T-helper 2 cell (primary cell): ENCODE measurements around the gene PPP1R9A.

ENCODE experiments used
- DNase-seq, 5 experiments: peaks; one replicate each; pipeline versions ENCODE4 v3.0.0 to v3.0.0-alpha.2; 2012 to 2022

Gene PPP1R9A

GRCh38 chr7:95041031-95041430 lies 133.6 kb downstream of the PPP1R9A start:
- DNase-seq = no peak

- no peak for DNase-seq
These were observed 138.0 kb downstream of the PPP1R9A start for GRCh38 chr7:95045236-95045923.

- no peak for DNase-seq
These were observed 139.3 kb downstream of the PPP1R9A start for GRCh38 chr7:95046494-95047240.

- no peak for DNase-seq
These were observed 139.9 kb downstream of the PPP1R9A start for GRCh38 chr7:95047291-95047690.

DNA sequence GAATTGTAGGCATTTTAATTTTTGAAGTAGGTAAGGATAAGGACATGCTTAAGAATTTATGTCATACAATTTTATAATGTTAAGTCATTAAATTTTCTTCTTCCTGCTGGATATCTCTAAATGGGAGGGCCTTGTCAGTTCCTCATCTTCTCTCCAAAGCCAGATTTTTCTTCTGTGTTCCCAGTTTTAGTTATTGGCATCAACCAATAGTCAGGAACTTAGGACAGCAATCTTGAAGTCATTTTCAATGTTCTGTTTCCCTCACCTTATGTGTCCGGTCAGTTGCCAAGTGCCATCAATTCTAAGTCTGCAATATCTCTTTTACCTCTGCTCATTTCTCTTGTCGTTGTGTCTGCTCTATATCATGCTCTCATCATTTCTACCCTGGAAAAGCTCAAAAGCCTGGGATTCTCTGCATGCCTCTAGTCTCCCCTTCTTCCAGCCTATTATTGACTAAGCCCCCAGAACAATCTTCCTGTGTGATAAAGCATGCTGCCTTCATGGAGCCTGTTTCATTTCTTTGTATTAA lies 145.2 kb downstream of the PPP1R9A start:
- DNase-seq = no peak

- DNase-seq = no peak
These were observed 147.0 kb downstream of the PPP1R9A start for GRCh38 chr7:95054386-95054785.

GRCh38 chr7:95055295-95055694 lies 147.9 kb downstream of the PPP1R9A start:
- no peak for DNase-seq

DNA sequence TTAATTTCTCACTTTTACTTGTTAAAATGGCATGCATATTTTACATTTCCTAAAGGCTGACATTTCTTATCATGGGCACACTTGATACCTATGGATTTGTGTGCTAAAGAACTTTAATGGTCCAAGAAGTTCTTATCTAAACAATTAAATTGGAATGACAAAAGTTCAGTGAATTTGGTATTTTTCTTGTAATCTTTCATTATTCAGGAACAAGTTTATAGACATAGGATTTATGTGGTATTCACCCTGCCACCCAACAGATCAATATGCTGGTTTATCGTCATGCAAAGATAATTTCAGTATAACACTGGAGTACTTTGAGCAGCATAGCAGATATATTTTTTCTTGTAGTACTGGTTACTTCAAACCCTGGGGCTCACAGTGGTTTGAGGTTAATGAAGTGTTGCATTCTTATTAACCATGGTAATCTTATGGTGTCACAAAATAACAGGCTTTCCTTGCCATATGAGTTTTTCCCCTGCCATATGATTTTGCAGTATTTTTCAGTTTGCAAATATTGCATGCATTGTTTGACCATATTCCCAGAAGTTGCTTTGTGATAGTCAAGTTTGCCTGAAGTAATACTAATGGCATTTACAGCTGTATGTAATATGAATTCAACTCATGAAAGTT lies 148.8 kb downstream of the PPP1R9A start:
- no peak for DNase-seq

DNA sequence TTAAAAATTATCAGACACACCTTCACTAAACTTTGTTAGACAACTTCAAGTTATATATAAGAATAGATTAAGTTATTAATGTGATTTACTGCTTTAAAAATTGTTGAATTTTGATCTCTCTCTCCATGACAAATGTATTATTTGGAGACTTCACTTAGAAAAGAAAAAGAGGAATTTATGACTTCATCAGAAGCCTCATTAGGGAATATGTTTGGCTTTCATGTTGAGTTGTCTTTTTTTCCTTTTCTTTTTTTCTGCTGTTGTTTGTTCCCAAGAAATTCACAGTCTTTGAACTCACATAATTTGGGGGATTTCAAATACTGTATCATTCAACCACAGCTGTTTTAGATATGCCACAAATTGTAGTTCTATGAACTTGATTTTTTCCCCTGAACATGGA lies 149.5 kb downstream of the PPP1R9A start:
- DNase-seq = peak in 1 of 5 experiments; percentile 1

GRCh38 chr7:95059842-95060313 lies 152.5 kb downstream of the PPP1R9A start:
- DNase-seq = no peak

GRCh38 chr7:95062901-95063300 lies 155.5 kb downstream of the PPP1R9A start:
- DNase-seq = no peak

DNA sequence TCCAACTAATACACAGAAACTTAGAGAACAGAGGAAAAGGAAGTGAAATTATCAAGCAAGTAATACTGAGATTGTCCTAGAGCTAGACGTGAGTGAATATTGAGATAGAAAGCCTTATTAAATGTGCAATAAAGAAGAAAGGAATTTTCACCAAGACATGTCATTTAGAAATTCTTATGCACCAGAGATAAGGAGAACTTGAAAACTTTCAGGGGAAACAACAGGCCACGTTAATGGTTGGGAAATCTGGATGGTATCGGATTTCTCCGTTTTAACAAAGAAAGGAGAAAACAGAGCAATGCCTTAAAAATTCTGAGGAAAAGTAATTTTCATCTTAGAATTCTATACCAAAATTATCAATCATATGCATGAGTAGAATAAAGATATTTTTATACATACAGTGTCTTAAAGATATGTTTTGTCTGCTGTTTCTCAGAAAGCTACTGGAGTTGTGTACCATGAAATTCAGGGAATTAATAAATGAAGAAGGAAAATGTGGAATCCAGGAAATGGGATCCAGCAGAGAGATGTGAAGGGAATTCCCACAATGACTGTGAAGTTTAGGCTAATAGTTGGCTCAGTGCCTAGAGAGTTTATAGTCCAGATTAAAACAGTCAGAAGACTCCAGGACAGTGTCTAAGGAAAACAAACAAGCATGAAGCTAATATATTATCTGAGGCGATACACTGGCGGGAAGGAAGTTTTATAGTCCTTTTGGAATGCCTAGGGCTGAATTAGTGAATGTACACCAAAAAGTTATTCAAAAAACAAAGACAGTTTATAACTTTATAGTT lies 159.5 kb downstream of the PPP1R9A start:
- no peak for DNase-seq

- DNase-seq = no peak
These were observed 181.3 kb downstream of the PPP1R9A start for GRCh38 chr7:95088536-95089215.

DNA sequence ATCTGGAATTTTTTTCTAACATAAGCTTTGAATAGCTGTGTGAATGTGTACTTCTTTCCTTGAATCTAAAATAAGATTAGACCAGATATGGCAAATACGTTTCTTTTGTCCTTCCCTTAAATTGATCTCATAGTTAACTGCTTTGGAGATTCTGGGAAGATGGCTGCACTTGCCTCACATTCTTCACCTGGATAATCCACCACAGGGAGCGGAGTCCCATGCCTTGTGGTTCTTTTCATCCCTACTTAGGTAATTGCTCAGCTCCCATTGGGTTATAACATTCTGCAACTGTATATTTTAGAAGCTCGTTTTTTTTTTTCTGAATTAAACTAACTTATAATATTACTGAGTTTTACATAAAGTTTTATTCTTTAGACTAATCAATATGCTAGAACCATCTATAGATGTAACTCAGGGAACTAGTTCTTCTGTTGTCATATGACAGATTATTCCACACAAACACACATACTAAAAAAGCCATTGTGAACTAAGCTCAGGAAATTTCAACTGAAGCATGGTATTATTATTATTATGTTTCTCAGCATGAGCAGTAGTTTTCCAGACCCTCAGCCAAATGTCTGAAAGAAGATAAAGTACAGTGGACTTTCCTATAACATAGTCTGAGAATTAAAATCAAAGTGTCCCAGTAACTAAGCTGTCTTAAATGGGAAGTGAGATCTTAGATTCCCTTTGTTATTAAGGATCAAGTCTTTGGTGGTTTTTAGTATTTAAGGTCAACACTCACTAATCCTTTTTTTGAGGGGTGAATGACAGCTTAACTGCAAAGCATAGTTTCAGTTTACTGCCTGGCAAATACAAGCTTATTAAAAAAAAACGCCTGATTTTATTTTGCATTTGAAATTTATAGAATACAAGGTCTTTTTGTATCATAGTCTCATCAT lies 182.3 kb downstream of the PPP1R9A start:
- no peak for DNase-seq

GRCh38 chr7:95092324-95092723 lies 184.9 kb downstream of the PPP1R9A start:
- no peak for DNase-seq

DNA sequence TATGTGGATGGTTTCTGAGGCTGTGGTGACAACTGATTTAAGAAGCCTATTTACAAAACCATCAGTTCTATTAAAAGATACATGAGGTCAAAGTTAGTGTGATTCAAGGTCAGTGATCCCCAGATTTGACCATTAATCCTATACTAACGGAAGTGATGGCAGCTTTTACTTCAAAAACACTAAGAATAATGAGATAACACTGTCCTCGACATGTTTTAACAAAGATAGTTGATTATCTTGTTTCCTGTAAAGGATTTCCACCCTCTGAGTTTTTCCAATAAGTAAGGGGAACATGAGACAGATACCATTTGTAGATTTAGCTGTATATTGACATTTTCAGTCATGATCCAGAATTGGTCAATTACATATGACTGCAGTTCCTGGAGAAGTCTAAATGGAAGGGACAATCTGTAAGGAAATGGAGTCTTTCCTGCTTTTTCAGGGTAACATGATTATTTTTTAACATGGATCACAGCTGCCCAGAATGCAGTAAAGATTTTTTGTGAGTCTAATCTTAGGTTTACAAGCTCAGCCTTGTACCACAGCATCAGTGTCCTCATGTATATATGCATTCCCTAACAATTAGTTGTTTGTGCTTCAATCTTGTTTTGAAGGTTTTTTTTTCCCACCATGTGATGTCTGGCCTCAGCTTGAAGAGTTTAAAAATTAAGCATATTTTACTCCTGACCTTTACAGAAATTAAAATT lies 188.0 kb downstream of the PPP1R9A start:
- DNase-seq = no peak

DNA sequence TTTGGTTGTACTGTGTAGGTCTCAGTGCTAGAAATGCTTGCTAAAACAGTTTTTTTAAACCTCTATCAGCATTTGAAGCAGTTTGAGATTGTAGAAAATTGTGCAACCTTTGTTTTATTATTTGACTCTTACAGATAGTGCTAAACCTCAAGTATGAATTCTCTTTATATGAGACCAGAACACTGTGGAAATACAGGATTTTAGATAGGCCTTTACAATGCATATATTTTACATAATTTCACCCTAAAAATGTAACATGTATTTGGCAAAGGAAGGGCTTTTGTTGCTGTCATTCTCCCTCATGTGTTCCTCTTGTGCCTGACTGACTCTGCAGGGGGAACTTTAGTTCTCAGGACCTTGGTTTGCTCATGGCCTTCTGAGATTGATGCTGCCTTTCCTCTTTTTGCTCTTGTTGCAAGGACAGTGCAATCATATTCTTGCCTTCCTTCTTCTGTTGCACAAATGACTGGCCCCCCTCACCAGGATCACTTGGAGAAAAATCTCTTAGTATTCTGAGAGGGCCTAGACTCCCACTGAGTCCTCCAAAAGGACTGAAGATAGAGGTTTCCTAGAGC lies 188.7 kb downstream of the PPP1R9A start:
- DNase-seq = no peak

GRCh38 chr7:95097291-95097690 lies 189.9 kb downstream of the PPP1R9A start:
- DNase-seq = no peak

DNA sequence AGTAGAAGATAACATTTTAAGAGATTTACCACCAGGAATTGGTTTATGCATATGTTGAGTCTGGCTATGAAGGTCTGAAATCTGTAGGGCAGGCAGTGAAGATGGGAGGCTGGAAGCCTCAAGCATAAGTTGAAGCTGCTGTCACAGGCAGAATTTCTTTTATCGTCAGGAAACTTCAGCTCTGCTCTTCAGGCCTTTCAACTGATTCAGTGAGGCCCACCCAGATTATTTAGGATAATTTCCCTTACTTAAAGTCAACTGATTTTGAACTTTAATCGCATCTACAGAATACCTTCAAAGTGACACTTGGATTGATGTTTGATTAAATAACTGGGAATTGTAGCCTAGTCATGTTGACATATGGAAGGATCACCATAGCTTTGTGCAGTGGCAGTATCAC lies 190.5 kb downstream of the PPP1R9A start:
- DNase-seq = no peak

DNA sequence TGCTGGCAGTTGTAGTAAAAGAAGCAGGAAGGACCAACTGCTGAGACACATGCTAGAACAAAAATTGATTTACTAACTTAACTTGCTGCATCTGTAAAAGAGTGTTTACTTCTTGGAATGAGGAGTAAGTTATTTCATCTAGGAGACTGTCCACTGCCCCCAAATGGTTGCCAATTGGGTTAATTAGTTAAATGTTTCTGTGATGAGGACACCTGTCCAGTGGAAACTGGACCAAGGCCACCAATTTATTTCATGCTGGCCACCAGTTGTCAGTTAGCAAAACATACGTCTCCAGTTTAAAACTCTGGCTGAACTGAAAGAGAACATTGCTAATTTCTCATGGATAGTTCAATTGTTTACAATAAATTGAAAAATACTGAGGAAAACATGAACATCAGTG lies 191.7 kb downstream of the PPP1R9A start:
- DNase-seq = no peak
